ENCODE measurements around the gene TRPV4. TPM values are rescaled to one million over a fixed set of nuclear protein-coding genes. Genes with fewer than 3 reads are reported as not detected.

TRPV4 gene
- total and polyA plus RNA-seq, 3 donors from 2014 or later, result 1.3 to 3.0 (median 2.2) TPM

- no peak overlapping the region for H3K4me3 ChIP-seq
Measured at GRCh38 chr12:109773384-109774011, 59.7 kb downstream of the TRPV4 start.

GRCh38 chr12:109772622-109773321 is 60.4 kb downstream of the TRPV4 start:
- Histone ChIP-seq H3K9me3 (no peaks in the 10 kb centered on the region), H3K4me3 (no peak overlapping the region), H3K27me3 (no peaks in the 10 kb centered on the region), H3K4me1 (peaks cover 19% of the 10 kb centered on the region), H3K27ac (no peak overlapping the region), H3K36me3 (ENCODE audit: low read depth, missing control alignments) (no peaks in the 10 kb centered on the region)
- no peak for DNase-seq
- intact Hi-C loops (cut with DNase I; ENCODE audit: low total_unique reads), result loop anchor here (5.0 kb wide), 1 partner anchor 255 kb away; no protein-coding TSS in a partner anchor
- TF ChIP-seq CTCF (IDR thresholded peaks at IDR 0.05), result no peak
- no peak for TF ChIP-seq POLR2A (IDR thresholded peaks at IDR 0.05)
- 58 to 63% methylated on average over 11 to 12 of the region's 12 CpGs for WGBS, 2 donors

More at GRCh38 chr12:109773384-109774011, 59.7 kb downstream of the TRPV4 start:
- TF ChIP-seq POLR2A (IDR thresholded peaks at IDR 0.05), result no peak
- TF ChIP-seq CTCF (IDR thresholded peaks at IDR 0.05), result no peak
- DNase-seq, result peak; percentile 58
- intact Hi-C loops (cut with DNase I; ENCODE audit: low total_unique reads), result loop anchor here (5.0 kb wide), 1 partner anchor 256 kb away; no protein-coding TSS in a partner anchor
- peaks cover 19% of the 10 kb centered on the region for H3K4me1 ChIP-seq
- H3K9me3 ChIP-seq, result no peaks in the 10 kb centered on the region
- H3K27me3 ChIP-seq, result no peaks in the 10 kb centered on the region
- no peaks in the 10 kb centered on the region for H3K36me3 ChIP-seq (ENCODE audit: low read depth, missing control alignments)
- H3K27ac ChIP-seq, result no peak overlapping the region
- 53% methylated on average over 20 to 21 of the region's 21 CpGs for WGBS, 2 donors

- intact Hi-C loops (cut with DNase I; ENCODE audit: low total_unique reads), result loop anchor here (5.0 kb wide), 1 partner anchor 255 kb away; no protein-coding TSS in a partner anchor
- WGBS, 2 donors, result 88 to 89% methylated on average over 15 to 17 of the region's 17 CpGs
- H3K9me3 ChIP-seq, result no peaks in the 10 kb centered on the region
- H3K4me1 ChIP-seq, result peaks cover 19% of the 10 kb centered on the region
- H3K4me3 ChIP-seq, result no peak overlapping the region
- H3K27ac ChIP-seq, result no peak overlapping the region
- DNase-seq, result no peak
- TF ChIP-seq CTCF (IDR thresholded peaks at IDR 0.05) (no peak), POLR2A (IDR thresholded peaks at IDR 0.05) (no peak)
- H3K27me3 ChIP-seq, result no peaks in the 10 kb centered on the region
- H3K36me3 ChIP-seq (ENCODE audit: low read depth, missing control alignments), result no peaks in the 10 kb centered on the region
Measured at GRCh38 chr12:109771746-109772621, 61.2 kb downstream of the TRPV4 start.

GRCh38 chr12:109770861-109771670 is 62.1 kb downstream of the TRPV4 start:
- peaks cover 19% of the 10 kb centered on the region for H3K4me1 ChIP-seq
- TF ChIP-seq POLR2A (IDR thresholded peaks at IDR 0.05) (no peak), CTCF (IDR thresholded peaks at IDR 0.05) (no peak)
- 73 to 75% methylated on average over 17 of the region's 17 CpGs for WGBS, 2 donors
- H3K36me3 ChIP-seq (ENCODE audit: low read depth, missing control alignments), result no peaks in the 10 kb centered on the region
- H3K4me3 ChIP-seq, result no peak overlapping the region
- H3K27me3 ChIP-seq, result no peaks in the 10 kb centered on the region
- H3K27ac ChIP-seq, result no peak overlapping the region
- intact Hi-C loops (cut with DNase I; ENCODE audit: low total_unique reads), result loop anchor here (5.0 kb wide), 1 partner anchor 254 kb away; no protein-coding TSS in a partner anchor
- DNase-seq, result no peak
- H3K9me3 ChIP-seq, result no peaks in the 10 kb centered on the region

Measured in testis (tissue), 3 donors.